ENCODE data around the gene PARD3.

Gene PARD3

GRCh38 chr10:34335960-34336690, 479.0 kb downstream of the PARD3 start:
- H3K27ac ChIP-seq: peak overlapping the region; percentile 38
- TF ChIP-seq CTCF (conservative IDR thresholded peaks at IDR 0.05): no peak

GRCh38 chr10:34334908-34335307, 480.2 kb downstream of the PARD3 start:
- H3K27ac ChIP-seq: peak overlapping the region; percentile 38
- TF ChIP-seq CTCF (conservative IDR thresholded peaks at IDR 0.05): no peak

DNA sequence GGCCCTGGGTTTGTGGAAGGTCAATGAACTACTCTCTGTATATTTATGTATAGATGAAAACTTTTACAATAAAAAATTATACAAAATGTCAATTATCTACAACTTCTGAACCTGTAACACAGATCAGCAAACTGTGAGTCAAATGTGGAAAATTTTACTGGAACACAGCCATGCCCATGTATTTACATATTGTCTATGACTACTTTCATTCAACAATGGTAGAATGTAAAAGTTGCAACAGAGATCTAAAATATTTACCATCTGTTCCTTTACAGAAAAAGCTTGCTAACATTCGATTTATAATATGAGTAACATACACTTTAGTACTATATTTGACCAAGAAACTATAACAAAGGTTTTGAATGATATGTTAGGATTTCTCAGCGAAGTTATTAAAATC, 481.6 kb downstream of the PARD3 start:
- TF ChIP-seq CTCF (conservative IDR thresholded peaks at IDR 0.05): no peak
- 0 out of 2 replicates have a peak overlapping the region, but pooled peaks have one; percentile 38 for H3K27ac ChIP-seq

GRCh38 chr10:34327184-34327583, 487.9 kb downstream of the PARD3 start:
- H3K27ac ChIP-seq: no peak overlapping the region
- no peak for TF ChIP-seq CTCF (conservative IDR thresholded peaks at IDR 0.05)

DNA sequence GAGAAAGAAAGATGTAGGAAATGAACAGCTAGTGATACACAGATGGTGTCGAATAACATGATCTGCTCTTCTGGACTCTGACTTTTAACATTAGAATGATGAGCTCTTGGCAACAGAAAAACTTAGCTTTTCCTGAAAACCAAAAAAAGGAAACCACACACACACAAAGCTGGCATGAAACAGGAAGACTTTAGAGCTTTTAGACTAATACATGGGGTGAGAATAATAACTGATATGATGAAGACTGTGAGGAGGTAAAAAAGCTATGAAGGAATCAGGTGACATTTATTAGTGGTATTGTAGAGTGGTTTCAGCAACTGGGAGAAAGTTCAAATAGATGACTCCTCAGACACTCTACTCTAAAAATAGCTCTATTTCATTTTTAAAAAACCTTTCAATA, 491.9 kb downstream of the PARD3 start:
- H3K27ac ChIP-seq: no peak overlapping the region
- TF ChIP-seq CTCF (conservative IDR thresholded peaks at IDR 0.05): no peak

DNA sequence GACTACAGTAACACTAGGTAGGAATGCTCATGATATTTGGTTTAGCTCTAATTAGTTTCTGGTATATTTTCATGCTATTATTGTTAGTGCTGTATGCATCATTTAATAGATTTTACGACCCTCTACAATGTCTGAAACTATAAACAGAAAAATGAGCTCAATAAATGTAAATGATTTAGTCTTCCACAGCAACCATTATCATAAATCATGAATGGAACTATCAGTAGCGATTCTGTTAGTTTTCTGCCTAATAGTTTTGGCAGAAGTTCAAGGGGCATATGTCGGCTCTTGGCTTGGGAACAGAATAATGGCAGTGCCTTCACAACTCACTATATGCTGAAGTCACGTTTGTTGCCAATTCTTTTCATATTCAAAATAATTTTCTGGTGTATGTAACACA, 494.8 kb downstream of the PARD3 start:
- TF ChIP-seq CTCF (conservative IDR thresholded peaks at IDR 0.05): no peak
- H3K27ac ChIP-seq: peak overlapping the region; percentile 68

- no peak for TF ChIP-seq CTCF (conservative IDR thresholded peaks at IDR 0.05)
- H3K27ac ChIP-seq: peak overlapping the region; percentile 68
Measured at GRCh38 chr10:34319197-34319846, 495.8 kb downstream of the PARD3 start.
